HG02943 (cell line): ENCODE results near the gene FEZF2.

Source experiments
- ATAC-seq: cut with Tn5 transposase; IDR thresholded peaks from one replicate; pipeline ENCODE4 v1.9.1; 2021; ENCODE audit warnings: mild to moderate bottlenecking, low read depth, moderate library complexity; ENCODE audit not compliant: unreplicated experiment

Gene FEZF2

GRCh38 chr3:62373215-62373614, at the start of gene FEZF2:
Gene FEZF2 (minus strand): TSS chr3:62373550. CDS start chr3:62372868, 682 bp downstream.
- ATAC-seq = no peak

- no peak for ATAC-seq
These were observed 47.9 kb upstream of the FEZF2 start for GRCh38 chr3:62421207-62421606.

GRCh38 chr3:62416144-62416543, 42.8 kb upstream of the FEZF2 start:
- no peak for ATAC-seq

GRCh38 chr3:62415312-62415801, 42.0 kb upstream of the FEZF2 start:
- ATAC-seq = no peak

GRCh38 chr3:62414786-62415185, 41.4 kb upstream of the FEZF2 start:
- no peak for ATAC-seq

GRCh38 chr3:62413687-62414086, 40.3 kb upstream of the FEZF2 start:
- no peak for ATAC-seq

GRCh38 chr3:62406945-62407344, 33.6 kb upstream of the FEZF2 start:
- ATAC-seq = no peak

GRCh38 chr3:62405566-62405965, 32.2 kb upstream of the FEZF2 start:
- no peak for ATAC-seq

GRCh38 chr3:62405135-62405534, 31.8 kb upstream of the FEZF2 start:
- no peak for ATAC-seq

GRCh38 chr3:62404321-62404720, 31.0 kb upstream of the FEZF2 start:
- ATAC-seq = no peak

GRCh38 chr3:62403765-62404164, 30.4 kb upstream of the FEZF2 start:
- ATAC-seq = no peak

- ATAC-seq = no peak
These were observed 19.4 kb upstream of the FEZF2 start for GRCh38 chr3:62392626-62393292.

- ATAC-seq = no peak
These were observed 13.9 kb upstream of the FEZF2 start for GRCh38 chr3:62387251-62387650.

- no peak for ATAC-seq
These were observed 6.0 kb upstream of the FEZF2 start for GRCh38 chr3:62379321-62379798.

GRCh38 chr3:62378921-62379320, 5.6 kb upstream of the FEZF2 start:
- ATAC-seq = no peak

GRCh38 chr3:62378311-62378789, 5.0 kb upstream of the FEZF2 start:
- ATAC-seq = no peak

- no peak for ATAC-seq
These were observed 3.8 kb upstream of the FEZF2 start for GRCh38 chr3:62376906-62377877.

- no peak for ATAC-seq
These were observed 3.0 kb upstream of the FEZF2 start for GRCh38 chr3:62376454-62376720.

GRCh38 chr3:62375655-62376453, 2.5 kb upstream of the FEZF2 start:
- no peak for ATAC-seq

- ATAC-seq = no peak
These were observed 1.2 kb upstream of the FEZF2 start for GRCh38 chr3:62374341-62375218.
